ENCODE measurements around the gene ZBTB17. TPM values are rescaled to one million over a fixed set of nuclear protein-coding genes. Genes with fewer than 3 reads are reported as not detected.
"Not testable (repeated sequence)": the region's sequence is repeated elsewhere in the genome, so short reads cannot be mapped to it uniquely, and the experiment has no call there.

The ZBTB17 gene
- total RNA-seq, 1 experiment from 2014 or later, result 37.0 TPM

- DNase-seq (ENCODE audit: low read depth), result no peak
Observed at GRCh38 chr1:15935056-15935950, 40.6 kb downstream of the ZBTB17 start.

GRCh38 chr1:15934211-15935055 is 41.5 kb downstream of the ZBTB17 start:
- no peak for DNase-seq (ENCODE audit: low read depth)

- no peak for DNase-seq (ENCODE audit: low read depth)
Observed at GRCh38 chr1:15933684-15934083, 42.2 kb downstream of the ZBTB17 start.

- no peak for DNase-seq (ENCODE audit: low read depth)
Observed at GRCh38 chr1:15932612-15933011, 43.3 kb downstream of the ZBTB17 start.

GRCh38 chr1:15931884-15932283 is 44.0 kb downstream of the ZBTB17 start:
- DNase-seq (ENCODE audit: low read depth), result no peak

- DNase-seq (ENCODE audit: low read depth), result no peak
Observed at GRCh38 chr1:15931401-15931800, 44.5 kb downstream of the ZBTB17 start.

- DNase-seq (ENCODE audit: low read depth), result no peak
Observed at GRCh38 chr1:15928971-15929965, 46.6 kb downstream of the ZBTB17 start.

GRCh38 chr1:15926448-15926847 is 49.5 kb downstream of the ZBTB17 start:
- DNase-seq (ENCODE audit: low read depth), result not testable (repeated sequence)

- DNase-seq (ENCODE audit: low read depth), result peak; percentile 67
Observed at GRCh38 chr1:15923241-15923640, 52.7 kb downstream of the ZBTB17 start.

- DNase-seq (ENCODE audit: low read depth), result peak; percentile 78
Observed at GRCh38 chr1:15918962-15919715, 56.8 kb downstream of the ZBTB17 start.

GRCh38 chr1:15916916-15917315 is 59.0 kb downstream of the ZBTB17 start:
- DNase-seq (ENCODE audit: low read depth), result no peak

GRCh38 chr1:15916417-15916816 is 59.5 kb downstream of the ZBTB17 start:
- DNase-seq (ENCODE audit: low read depth), result peak; percentile 29

GRCh38 chr1:15915991-15916390 is 59.9 kb downstream of the ZBTB17 start:
- no peak for DNase-seq (ENCODE audit: low read depth)

GRCh38 chr1:15913607-15914006 is 62.3 kb downstream of the ZBTB17 start:
- not testable (repeated sequence) for DNase-seq (ENCODE audit: low read depth)

- no peak for DNase-seq (ENCODE audit: low read depth)
Observed at GRCh38 chr1:15911927-15912326, 64.0 kb downstream of the ZBTB17 start.

- DNase-seq (ENCODE audit: low read depth), result no peak
Observed at GRCh38 chr1:15911141-15911540, 64.8 kb downstream of the ZBTB17 start.

GRCh38 chr1:15908597-15908996 is 67.3 kb downstream of the ZBTB17 start:
- no peak for DNase-seq (ENCODE audit: low read depth)

GRCh38 chr1:15902882-15903281 is 73.0 kb downstream of the ZBTB17 start:
- peak; percentile 85 for DNase-seq (ENCODE audit: low read depth)

GRCh38 chr1:15900662-15901279 is 75.1 kb downstream of the ZBTB17 start:
- DNase-seq (ENCODE audit: low read depth), result no peak

GRCh38 chr1:15899266-15899665 is 76.6 kb downstream of the ZBTB17 start:
- DNase-seq (ENCODE audit: low read depth), result no peak
